HTR-8/SVneo (cell line): ENCODE results near the gene OR7C2.
"Not testable (repeated sequence)": the region's sequence is repeated elsewhere in the genome, so short reads cannot be mapped to it uniquely, and the experiment has no call there.

ENCODE experiments used
- DNase-seq: peaks from one replicate; pipeline ENCODE4 v3.0.0; 2011; ENCODE audit warnings: low spot score, mixed read lengths; ENCODE audit not compliant: insufficient read length
- FAIRE-seq: peaks from 2 replicates; lab custom pipeline; 2011; peaks lifted over from hg19 to GRCh38; lab: Jason Lieb, UNC

Gene OR7C2

GRCh38 chr19:14941189-14941588, at the start of gene OR7C2:
TSS of gene OR7C2 (plus strand) at chr19:14941489. CDS start at chr19:14941489, 0 bp downstream.
- FAIRE-seq: no peak
- DNase-seq: no peak

DNA sequence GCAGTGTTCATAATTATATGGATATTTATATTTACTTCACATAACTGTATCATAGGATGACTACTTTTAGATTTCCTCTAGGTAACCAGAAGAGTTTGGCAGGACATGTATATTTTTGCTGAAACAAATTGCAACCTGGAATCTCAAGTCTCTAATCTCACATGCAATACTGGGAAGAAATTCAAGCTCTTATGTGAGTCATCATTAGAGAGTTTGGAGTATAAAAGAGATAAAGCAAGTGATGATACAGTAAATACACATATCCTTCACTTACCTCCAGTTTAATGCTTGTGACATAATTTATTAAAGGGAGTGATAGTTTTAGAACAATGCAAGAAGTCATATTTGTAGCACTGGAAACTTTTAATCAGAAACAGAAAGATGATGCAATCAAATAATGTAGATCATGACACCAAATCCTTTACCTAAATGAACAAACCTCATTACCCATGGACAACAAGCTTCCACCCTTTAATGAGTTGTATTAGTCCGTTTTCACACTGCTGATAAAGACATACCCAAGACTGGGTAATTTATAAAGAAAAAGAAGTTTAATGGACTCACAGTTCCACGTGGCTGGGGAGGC, 39.5 kb upstream of the OR7C2 start:
- DNase-seq: no peak
- FAIRE-seq: no peak

DNA sequence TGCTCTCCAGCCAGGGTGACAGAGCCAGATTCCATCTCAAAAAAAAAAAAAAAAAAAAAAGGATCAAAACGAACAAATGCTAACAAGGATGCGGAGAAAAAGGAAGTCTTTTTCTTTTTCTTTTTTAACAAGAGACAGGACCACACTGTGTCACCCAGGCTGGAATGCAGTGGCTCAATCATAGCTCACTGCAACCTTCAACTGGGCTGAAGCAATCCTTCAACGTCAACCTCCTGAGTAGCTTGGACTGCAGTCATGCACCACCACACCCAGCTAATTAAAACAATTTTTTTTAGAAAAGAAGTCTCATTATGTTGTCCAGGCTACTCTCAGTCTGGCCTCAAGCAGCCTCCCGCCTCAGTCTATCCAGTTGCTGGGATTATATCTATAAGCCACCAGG, 34.6 kb upstream of the OR7C2 start:
- DNase-seq: no peak
- no peak for FAIRE-seq

GRCh38 chr19:14915116-14915515, 26.2 kb upstream of the OR7C2 start:
- no peak for FAIRE-seq
- DNase-seq: no peak

DNA sequence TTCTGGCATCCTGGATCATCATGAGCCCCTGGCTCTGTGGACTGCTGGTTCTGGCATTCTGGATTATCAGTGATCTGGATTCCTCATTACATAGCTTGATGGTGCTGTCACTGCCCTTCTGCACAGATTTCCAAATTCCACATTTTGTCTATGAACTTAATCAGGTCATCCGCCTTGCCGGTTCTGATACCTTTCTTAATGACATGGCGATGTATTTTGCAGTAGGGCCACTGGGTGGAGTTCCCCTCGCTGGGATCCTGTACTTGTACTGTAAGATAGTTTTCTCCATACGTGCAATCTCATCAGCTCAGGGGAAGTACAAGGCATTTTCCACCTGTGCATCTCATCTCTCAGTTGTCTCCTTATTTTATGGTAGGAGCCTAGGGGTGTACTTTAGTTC, 24.4 kb upstream of the OR7C2 start:
- DNase-seq (no peak), FAIRE-seq (no peak)

DNA sequence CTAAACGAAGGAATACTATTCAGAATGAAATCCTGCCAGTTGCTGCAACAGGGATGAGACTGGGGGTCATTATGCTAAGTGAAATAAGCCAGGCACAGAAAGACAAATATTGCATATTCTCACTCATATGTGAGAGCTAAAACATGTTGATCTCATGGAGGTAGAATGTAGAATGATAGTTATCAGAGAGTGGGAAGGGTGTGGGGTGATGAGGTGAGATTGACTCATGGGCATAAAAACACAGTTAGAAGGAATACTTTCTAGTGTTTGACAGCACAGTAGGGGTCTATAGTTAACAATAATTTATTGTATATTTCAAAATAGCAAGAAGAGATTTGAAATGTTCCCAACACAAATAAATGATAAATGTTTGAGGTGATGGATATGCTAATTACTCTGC, 7.8 kb upstream of the OR7C2 start:
- no peak for DNase-seq
- no peak for FAIRE-seq

- no peak for DNase-seq
- no peak for FAIRE-seq
Measured at GRCh38 chr19:14940266-14940665, 1.0 kb upstream of the OR7C2 start.

DNA sequence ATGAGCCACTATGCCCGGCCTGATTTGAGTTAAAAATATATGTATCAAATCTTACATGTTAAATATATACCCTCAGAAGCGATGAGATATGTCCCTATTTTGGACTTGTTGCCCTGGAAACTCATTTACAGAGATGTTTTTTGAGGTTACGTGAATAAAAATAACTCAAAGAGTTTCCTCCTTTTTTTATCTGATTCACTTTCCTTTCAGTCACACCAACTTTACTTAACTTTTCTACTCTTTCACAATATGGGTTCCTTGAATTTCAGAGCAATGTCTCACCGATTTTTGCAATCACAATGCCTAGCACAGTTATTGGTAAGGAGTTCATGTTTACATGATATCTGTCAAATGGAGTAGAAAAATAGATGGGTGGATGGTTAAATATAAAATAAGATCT, 2.3 kb downstream of the OR7C2 start:
- no peak for FAIRE-seq
- no peak for DNase-seq

DNA sequence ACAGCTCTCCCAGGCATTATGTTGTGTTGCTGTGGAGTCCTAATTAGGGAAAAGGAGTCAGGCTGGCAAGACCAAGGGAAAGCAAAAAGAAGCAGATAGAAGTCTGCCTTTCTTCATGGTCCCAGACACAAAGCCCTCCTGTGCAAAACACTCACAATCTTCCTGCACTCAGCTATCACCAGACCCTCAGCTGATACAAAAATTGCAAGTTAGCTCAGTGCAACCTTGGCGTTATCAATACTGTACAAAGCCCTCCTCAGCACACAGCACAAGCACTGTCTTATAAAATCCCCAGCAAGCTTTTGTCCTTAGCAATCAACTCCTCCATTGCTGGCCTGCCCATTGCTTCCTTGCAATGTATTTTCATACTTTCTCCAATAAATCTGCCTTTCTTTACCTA, 3.2 kb downstream of the OR7C2 start:
- FAIRE-seq (no peak), DNase-seq (no peak)

- not testable (repeated sequence) for FAIRE-seq, DNase-seq
Measured at GRCh38 chr19:14949413-14949812, 8.1 kb downstream of the OR7C2 start.

DNA sequence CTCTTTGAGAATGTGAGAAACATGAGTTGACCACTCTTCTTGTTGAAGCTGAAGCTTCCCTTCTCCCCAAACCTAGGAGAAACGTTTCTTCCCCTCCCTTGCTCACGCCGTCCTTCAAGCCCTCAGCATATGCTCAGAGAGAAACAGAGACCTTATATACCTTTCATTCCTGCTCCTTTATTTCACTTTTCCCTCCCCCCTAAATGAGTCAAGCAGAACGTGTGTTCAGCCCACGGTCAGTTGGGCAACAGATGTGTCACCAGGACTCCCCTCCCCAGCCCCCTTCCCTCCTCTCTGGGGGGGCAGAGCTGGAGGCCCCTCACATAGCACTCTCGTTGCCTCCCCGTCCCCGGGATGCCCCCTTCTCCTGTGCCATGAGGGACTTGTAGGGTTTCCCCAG, 8.6 kb downstream of the OR7C2 start:
- FAIRE-seq: no peak
- DNase-seq: no peak

- DNase-seq (no peak), FAIRE-seq (no peak)
Measured at GRCh38 chr19:14950421-14950820, 9.1 kb downstream of the OR7C2 start.

DNA sequence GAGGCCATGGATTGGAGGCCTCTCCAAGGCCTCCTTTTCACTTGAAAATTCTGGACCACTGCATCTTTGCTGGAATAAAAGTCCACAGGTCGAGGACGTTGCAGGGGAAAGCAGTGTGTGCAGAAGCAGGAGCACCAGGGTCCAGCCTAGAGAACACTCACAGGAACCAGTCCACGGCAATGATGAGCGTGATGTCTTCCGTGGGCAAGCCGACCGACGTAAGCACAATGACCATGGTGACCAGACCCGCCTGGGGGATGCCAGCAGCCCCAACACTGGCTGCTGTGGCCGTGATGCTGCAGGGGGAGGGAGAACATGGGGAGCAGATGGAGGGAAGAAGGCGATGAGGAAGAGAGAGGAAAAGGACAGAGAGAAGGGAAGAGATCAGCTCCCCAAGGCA, 11.5 kb downstream of the OR7C2 start:
- FAIRE-seq: no peak
- no peak for DNase-seq

- FAIRE-seq: no peak
- DNase-seq: no peak
Measured at GRCh38 chr19:14954071-14954655, 12.9 kb downstream of the OR7C2 start.

DNA sequence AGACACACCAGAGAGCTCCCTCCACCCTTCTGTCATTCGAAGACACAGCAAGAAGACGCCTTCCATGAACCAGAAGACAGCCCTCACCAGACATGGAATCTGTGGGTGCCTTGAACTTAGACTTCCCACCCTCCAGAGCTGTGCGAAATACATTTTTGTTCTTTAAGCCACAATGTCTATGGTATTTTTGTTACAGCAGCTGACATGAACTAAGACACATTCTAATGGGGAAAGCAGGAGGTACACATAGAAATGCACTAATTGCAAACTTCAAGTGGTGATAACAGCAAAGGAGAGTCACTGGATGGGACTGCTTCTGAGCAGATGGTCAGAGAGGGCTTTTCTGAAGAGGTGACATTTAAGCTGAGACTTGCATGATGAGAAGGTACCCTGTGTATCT, 16.2 kb downstream of the OR7C2 start:
- FAIRE-seq (no peak), DNase-seq (no peak)

DNA sequence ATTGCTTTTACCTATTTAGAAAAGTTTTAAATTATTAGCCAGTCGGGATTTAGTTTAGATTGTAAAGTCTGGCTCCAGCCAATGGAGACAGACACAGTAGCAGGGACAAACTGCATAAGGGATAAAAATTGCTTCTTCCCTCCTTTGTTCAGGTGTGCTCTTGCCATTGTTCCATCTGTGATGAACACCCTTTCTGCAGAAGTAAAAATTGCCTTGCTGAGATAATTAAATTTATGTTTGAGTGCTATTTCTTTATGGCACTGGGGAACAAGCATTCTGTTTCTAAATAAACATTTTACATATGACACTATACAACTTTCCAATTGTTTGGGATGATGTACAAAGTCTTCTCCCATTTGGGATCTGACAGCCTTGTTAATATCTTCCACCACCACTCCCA, 18.0 kb downstream of the OR7C2 start:
- no peak for FAIRE-seq

GRCh38 chr19:14961956-14962685, 20.8 kb downstream of the OR7C2 start:
- FAIRE-seq (no peak), DNase-seq (no peak)

More for the DNA sequence above, 18.0 kb downstream of the OR7C2 start:
- no peak for DNase-seq

DNA sequence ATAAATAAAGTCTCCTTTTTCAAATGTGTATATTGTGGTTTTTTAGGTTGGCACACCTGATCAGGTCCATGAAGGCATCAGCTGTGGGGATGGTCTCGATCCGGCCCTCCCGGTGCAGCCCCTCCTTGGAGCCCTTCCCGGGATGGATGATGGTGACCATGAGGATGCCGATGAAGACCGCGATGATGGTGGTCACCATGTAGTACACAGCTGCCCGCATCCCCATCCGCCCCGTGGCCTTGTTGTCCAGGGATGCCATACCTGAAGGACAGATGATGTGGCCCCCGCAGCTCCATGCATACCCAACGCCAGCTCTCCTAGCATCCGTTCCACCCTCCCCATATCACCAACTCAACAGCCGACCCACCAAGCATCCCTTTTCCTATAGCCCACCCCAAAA, 27.0 kb downstream of the OR7C2 start:
- FAIRE-seq (no peak), DNase-seq (no peak)

DNA sequence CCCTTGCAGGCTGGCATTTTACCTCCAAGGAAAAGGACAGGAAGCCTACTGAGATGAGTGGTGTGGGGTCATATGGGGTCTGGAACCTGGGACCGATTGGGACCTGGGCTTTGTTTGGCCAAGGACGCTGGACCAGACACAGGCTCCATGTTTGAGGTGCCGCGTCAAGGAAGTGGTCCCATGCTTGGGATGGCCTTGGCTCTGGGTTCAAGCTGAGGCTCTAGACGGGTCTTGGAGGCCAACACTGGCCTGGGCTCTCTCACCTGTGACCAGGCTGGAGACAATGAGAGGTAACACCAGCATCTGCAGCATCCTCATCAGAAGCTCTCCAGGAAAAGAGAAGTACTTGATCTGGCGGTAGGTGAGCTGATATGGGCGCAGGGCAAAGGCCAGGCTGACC, 30.2 kb downstream of the OR7C2 start:
- DNase-seq (no peak), FAIRE-seq (no peak)

DNA sequence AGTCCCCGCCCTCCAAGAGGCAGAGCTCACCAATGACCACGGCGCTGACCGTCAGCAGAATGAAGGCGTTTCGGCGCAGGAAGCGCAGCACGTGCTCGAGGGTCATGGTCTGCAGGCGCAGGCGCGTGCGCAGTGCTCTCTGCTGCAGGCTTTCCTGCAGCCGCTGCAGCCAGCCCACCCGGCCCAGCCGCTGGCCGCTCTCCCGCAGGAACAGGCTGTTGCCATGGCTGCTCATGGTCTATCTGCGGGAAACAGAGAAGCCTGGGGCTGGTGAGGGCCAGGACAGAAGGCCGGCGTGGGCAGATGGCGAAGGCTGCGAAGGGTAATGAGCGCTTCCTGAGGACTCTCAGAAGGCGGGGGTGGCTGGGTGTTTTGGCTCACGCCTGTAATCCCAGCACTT, 31.4 kb downstream of the OR7C2 start:
- DNase-seq: no peak
- FAIRE-seq: no peak

- no peak for FAIRE-seq
- DNase-seq: no peak
Measured at GRCh38 chr19:14974488-14974887, 33.2 kb downstream of the OR7C2 start.

GRCh38 chr19:14977128-14977527, 35.8 kb downstream of the OR7C2 start:
- no peak for DNase-seq
- no peak for FAIRE-seq
